Sigmoid colon (tissue), 4 donors: Measurements from ENCODE around the gene CLHC1.

ENCODE experiments used
- POLR2A ChIP-seq, 2 donors: fragments of 450-650 bp; IDR thresholded peaks; one replicate each; pipeline ENCODE4 v1.6.1; 2016; ENCODE audit warnings: antibody characterized with exemption in 2 of 2, mild to moderate bottlenecking in 2 of 2, moderate library complexity in 2 of 2
- POLR2AphosphoS5 ChIP-seq, 4 donors: sonication (generic); formaldehyde crosslinking; IDR thresholded peaks; one replicate each; pipeline ENCODE4 v1.6.1; 2017; ENCODE audit warnings: antibody characterized with exemption in 4 of 4
- TF ChIP-seq, protein P1 (sequence below), 4 experiments: fragments of 450-650 bp in 3 of 4; fragments of 200-600 bp in 1 of 4; IDR thresholded peaks; one replicate each; pipeline ENCODE4 v1.5.1; 2016 to 2019; ENCODE audit warnings: antibody characterized with exemption in 4 of 4, mild to moderate bottlenecking in 3 of 4, moderate library complexity in 2 of 4

DNA sequence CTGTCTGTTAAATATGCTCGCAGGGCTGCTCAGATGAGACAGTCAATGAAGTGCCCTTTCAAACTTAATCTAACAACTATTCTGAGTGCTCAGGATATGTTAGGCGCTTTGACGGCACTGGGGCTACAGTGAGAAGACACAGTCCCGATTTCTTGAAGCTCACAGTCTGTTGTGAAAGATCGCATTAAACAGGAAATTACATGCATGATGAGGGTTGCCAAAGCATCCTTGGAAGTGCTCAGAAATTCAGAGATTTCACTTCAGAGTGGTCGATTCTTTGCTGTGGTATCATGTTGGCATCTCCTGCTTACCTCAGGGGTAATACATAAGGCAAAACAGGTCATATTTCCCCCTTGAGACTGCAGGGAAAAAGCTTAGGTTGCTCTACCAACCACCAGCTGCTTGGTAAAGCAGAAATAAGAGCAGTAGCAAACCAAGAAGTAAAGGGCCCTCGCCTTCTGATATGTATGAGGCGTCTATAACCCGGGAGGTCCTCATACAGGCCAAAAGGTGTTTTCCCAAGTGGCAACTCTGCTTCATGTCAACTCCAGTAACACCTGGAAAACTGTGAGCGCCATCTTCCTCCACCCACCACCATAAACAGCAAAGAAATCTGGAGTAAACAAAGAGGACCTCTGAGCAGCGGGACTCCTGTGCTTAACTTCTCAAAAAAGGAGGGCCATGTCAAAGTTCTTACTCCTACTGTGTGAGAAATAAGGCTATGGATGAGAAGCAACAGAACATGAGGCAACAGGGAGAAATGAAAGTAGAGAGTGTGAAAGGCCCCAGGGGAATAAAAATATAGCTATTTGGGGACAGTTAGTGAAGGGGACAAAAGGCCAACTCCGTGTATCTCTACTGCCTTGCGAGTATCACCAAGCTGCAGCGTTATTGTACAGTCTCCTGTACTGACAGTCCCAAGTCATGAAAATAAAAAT, 79.3 kb downstream of the CLHC1 start:
- TF ChIP-seq POLR2A (IDR thresholded peaks at IDR 0.05) (no peak), POLR2AphosphoS5 (IDR thresholded peaks at IDR 0.05) (no peak)
- TF ChIP-seq, protein P1, sequence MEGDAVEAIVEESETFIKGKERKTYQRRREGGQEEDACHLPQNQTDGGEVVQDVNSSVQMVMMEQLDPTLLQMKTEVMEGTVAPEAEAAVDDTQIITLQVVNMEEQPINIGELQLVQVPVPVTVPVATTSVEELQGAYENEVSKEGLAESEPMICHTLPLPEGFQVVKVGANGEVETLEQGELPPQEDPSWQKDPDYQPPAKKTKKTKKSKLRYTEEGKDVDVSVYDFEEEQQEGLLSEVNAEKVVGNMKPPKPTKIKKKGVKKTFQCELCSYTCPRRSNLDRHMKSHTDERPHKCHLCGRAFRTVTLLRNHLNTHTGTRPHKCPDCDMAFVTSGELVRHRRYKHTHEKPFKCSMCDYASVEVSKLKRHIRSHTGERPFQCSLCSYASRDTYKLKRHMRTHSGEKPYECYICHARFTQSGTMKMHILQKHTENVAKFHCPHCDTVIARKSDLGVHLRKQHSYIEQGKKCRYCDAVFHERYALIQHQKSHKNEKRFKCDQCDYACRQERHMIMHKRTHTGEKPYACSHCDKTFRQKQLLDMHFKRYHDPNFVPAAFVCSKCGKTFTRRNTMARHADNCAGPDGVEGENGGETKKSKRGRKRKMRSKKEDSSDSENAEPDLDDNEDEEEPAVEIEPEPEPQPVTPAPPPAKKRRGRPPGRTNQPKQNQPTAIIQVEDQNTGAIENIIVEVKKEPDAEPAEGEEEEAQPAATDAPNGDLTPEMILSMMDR (IDR thresholded peaks at IDR 0.05): no peak
